Heart left ventricle (tissue), 16 donors: ENCODE measurements around the gene CFAP100. TPM values are rescaled to one million over a fixed set of nuclear protein-coding genes. Genes with fewer than 3 reads are reported as not detected.

Experiments
- ATAC-seq, 4 donors: fragments of 200-7000 bp; cut with Tn5 transposase; one replicate each; pipeline ENCODE4 v1.9.1; 2020 to 2022; ENCODE audit warnings: moderate library complexity in 4 of 4, mild to moderate bottlenecking in 3 of 4, moderate number of reproducible peaks in 1 of 4
- DNase-seq, 5 donors: peaks; one replicate each; pipeline ENCODE4 v3.0.0-alpha.2; 2020
- H3K27ac ChIP-seq, 12 donors: fragments of 200-600 bp; sonication (generic) in 4 of 12; one replicate each; pipeline versions ENCODE4 v1.5.0 to v1.8.0; 2016 to 2022; ENCODE audit warnings: mild to moderate bottlenecking in 2 of 12
- H3K27me3 ChIP-seq, 9 donors: fragments of 200-600 bp; sonication (generic) in 2 of 9; one replicate each; pipeline versions ENCODE4 v1.5.1 to v1.8.0; 2016 to 2022; ENCODE audit warnings: mild to moderate bottlenecking in 3 of 9
- H3K36me3 ChIP-seq, 9 donors: fragments of 200-600 bp; sonication (generic) in 2 of 9; one replicate each; pipeline versions ENCODE4 v1.5.0 to v1.8.0; 2018 to 2022; ENCODE audit warnings: mild to moderate bottlenecking in 2 of 9
- H3K4me1 ChIP-seq, 12 donors: fragments of 200-600 bp; sonication (generic) in 4 of 12; one replicate each; pipeline versions ENCODE4 v1.5.0 to v1.8.0; 2016 to 2022; ENCODE audit warnings: mild to moderate bottlenecking in 3 of 12
- H3K4me3 ChIP-seq, 12 donors: fragments of 200-600 bp; sonication (generic) in 4 of 12; one replicate each; pipeline versions ENCODE4 v1.5.0 to v1.8.0; 2017 to 2022; ENCODE audit warnings: mild to moderate bottlenecking in 9 of 12, moderate library complexity in 4 of 12
- H3K9me3 ChIP-seq, 12 donors: fragments of 200-600 bp; sonication (generic) in 4 of 12; one replicate each; pipeline versions ENCODE4 v1.5.0 to v1.8.0; 2016 to 2022; ENCODE audit warnings: mild to moderate bottlenecking in 1 of 12
- POLR2A ChIP-seq, 2 donors: fragments of 450-650 bp; IDR thresholded peaks; one replicate each; pipeline ENCODE4 v1.6.1; 2017; ENCODE audit warnings: antibody characterized with exemption in 2 of 2, mild to moderate bottlenecking in 2 of 2, moderate library complexity in 2 of 2
- WGBS, 4 donors: extraction: QIAGEN DNeasy Blood & Tissue Kit in 2 of 4; methylation state at CpG; one replicate each; pipeline versions ENCODE4 v1.1.5 to v1.1.7; 2013 to 2018; 5-methylcytosine and 5-hydroxymethylcytosine counted together
- intact Hi-C, 10 donors: fragments of 100-400 bp; cut with DNase I; formaldehyde crosslinking; loops; one replicate each; pipeline versions ENCODE4 v1.11.1 to v1.14.2; 2022
- polyA plus RNA-seq, 2 donors: library from polyadenylated mRNA; stranded (reverse); fragments of 200-250 nt; gene quantifications; one replicate each; pipeline ENCODE4 v1.2.3, GENCODE V29; 2013
- total RNA-seq, 9 donors: library from RNA; depleted of rRNA in 2 of 9; stranded (reverse); fragments of >200 nt in 2 of 9; fragmentation: NEBNext Ultra II Directional in 3 of 9; extraction: Animal tissue kit (Norgen Biotek cat#: 25700) in 3 of 9; gene quantifications; one replicate each; pipeline versions ENCODE4 v1.1.0 to v1.2.4, GENCODE V29; 2016 to 2023
- TF ChIP-seq, protein P1 (sequence below), 12 donors: fragments of 200-600 bp; sonication (generic) in 4 of 12; IDR thresholded peaks; one replicate each; pipeline versions ENCODE4 v1.5.0 to v1.8.0; 2018 to 2022; ENCODE audit warnings: antibody characterized with exemption in 12 of 12, mild to moderate bottlenecking in 5 of 12
- donor health status: ischemic (EF 13 %, LVEDD 7.1; RV severe dilation, severe dysfunction).
- donor health status: healthy with polysubstance abuse.
- donor health status: DM: no; HTN: yes; CAD: no.
- donor health status: DM: no; HTN: no; CAD: no.
- donor health status: ischemic (EF 25% LVEDD 6.9; RV normal size, moderate dysfunction).
- donor health status: ischemic (EF 25% LVEDD 5.7; RV mildly dilated, moderate dysfunction).
- donor health status: healthy.
- donor health status: DM: yes; HTN: yes; CAD: no.
- donor health status: ischemic (EF 35%, LVEDD 5.7; RV mildly dilated, moderate dysfunction).
- donor health status: nonischemic (EF 11% LVEDD 7.7; RV severe dilation, severe dysfunction).
- donor health status: DM: yes; HTN: yes; CAD: no.
- donor health status: PGD.
- donor health status: ischemic (EF 29% LVEDD 5.4; RV normal size, mild dysfunction).
- donor health status: nonischemic (EF 23%, LVEDD 6.1; RV moderate dilation, normal function).

CFAP100 gene
- total and polyA plus RNA-seq, 11 donors, result not detected

DNA sequence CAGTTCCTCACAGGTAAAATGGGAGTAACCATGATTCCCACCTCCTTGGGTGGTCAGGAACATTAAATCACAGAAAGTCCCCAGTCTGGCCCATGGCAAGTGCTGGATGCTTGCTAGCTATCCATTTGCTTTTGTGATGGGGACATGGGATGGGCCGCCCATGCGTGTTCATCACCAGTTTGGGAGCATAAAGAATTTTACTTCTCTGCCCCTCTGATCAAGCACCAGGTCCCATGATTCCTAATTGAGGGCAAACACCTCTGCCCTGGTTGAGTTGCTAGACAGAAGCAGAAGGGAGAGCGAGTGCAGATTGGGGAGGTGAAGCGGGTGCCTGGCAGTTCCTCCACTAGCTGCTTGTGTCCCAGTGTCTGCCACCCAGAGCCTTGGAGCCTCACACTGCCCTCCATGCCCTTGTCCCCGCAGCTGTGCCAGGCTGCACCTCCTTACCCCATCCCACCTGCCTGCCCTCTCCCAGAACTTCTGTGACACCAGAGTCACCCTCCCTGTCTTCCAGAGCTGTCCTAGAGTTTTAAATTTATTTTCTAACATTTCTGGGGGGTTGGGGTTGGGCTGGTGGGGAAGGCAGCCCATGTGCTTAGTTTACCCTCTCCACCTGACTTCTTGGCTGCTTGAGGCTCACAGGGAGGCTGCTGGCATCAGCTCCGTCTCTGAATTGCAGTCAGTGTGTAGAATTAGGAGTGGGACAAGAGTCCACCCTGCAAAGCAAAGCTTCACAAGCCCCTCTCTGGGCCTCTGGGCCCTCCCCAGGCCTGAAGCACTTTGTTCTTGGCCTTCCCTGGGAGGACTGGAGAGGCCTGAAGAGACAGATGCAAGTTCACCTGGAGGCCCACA, 18.4 kb downstream of the CFAP100 start:
- H3K9me3 ChIP-seq, result no peaks in the 10 kb centered on the region
- no peak overlapping the region for H3K4me3 ChIP-seq
- TF ChIP-seq, protein P1, sequence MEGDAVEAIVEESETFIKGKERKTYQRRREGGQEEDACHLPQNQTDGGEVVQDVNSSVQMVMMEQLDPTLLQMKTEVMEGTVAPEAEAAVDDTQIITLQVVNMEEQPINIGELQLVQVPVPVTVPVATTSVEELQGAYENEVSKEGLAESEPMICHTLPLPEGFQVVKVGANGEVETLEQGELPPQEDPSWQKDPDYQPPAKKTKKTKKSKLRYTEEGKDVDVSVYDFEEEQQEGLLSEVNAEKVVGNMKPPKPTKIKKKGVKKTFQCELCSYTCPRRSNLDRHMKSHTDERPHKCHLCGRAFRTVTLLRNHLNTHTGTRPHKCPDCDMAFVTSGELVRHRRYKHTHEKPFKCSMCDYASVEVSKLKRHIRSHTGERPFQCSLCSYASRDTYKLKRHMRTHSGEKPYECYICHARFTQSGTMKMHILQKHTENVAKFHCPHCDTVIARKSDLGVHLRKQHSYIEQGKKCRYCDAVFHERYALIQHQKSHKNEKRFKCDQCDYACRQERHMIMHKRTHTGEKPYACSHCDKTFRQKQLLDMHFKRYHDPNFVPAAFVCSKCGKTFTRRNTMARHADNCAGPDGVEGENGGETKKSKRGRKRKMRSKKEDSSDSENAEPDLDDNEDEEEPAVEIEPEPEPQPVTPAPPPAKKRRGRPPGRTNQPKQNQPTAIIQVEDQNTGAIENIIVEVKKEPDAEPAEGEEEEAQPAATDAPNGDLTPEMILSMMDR (IDR thresholded peaks at IDR 0.05), result no peak
- no peak for TF ChIP-seq POLR2A (IDR thresholded peaks at IDR 0.05)
- intact Hi-C loops, result no loop called here
- ATAC-seq (no peak), DNase-seq (no peak)
- no peaks in the 10 kb centered on the region for H3K36me3 ChIP-seq
- H3K27ac ChIP-seq, result no peak overlapping the region
- peaks cover 10 to 47% (median 25%) of the 10 kb centered on the region in 9 donors for H3K27me3 ChIP-seq
- 86 to 95% (median 92%) methylated on average over 6 of the region's 6 CpGs for WGBS, 4 donors
- peaks cover 0 to 6% (median 0%) of the 10 kb centered on the region in 12 donors for H3K4me1 ChIP-seq

DNA sequence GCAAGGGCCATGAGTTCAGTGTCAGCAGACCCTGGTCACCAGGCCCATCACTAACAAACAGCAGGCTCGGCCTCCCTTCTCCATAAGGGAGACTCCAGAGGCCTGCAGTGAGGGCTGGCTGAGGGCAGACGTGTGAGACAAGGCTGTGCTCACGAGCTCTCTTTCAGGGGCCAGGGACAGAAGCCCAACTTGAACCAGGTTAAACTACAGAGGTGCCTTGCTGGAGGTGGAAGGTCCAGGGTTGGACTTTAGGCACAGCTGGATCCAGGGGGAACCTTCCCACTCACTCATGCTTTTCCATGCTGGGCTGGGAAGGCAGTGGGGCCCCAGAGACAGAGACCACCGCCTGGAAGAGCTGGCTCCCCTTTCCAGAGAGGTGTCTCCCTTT, 19.0 kb downstream of the CFAP100 start:
- no peak for ATAC-seq
- Histone ChIP-seq H3K27ac (no peak overlapping the region), H3K36me3 (no peaks in the 10 kb centered on the region), H3K27me3 (peaks cover 10 to 53% (median 25%) of the 10 kb centered on the region in 9 donors), H3K4me1 (peaks cover 0 to 6% (median 0%) of the 10 kb centered on the region in 12 donors), H3K9me3 (no peaks in the 10 kb centered on the region), H3K4me3 (no peak overlapping the region)
- intact Hi-C loops, result no loop called here
- TF ChIP-seq POLR2A (IDR thresholded peaks at IDR 0.05), result no peak
- TF ChIP-seq, protein P1 (IDR thresholded peaks at IDR 0.05), result no peak
- WGBS, 4 donors, result 61 to 83% (median 74%) methylated on average over 2 to 4 of the region's 4 CpGs
- DNase-seq, result no peak

- ATAC-seq, result peak in 1 of 4 donors; percentile 8
- intact Hi-C loops, result no loop called here
- TF ChIP-seq, protein P1 (IDR thresholded peaks at IDR 0.05), result no peak
- no peak for TF ChIP-seq POLR2A (IDR thresholded peaks at IDR 0.05)
- H3K36me3 ChIP-seq, result no peaks in the 10 kb centered on the region
- no peak overlapping the region for H3K4me3 ChIP-seq
- no peak for DNase-seq
- peaks cover 10 to 58% (median 25%) of the 10 kb centered on the region in 9 donors for H3K27me3 ChIP-seq
- H3K27ac ChIP-seq, result no peak overlapping the region
- peaks cover 0 to 6% (median 0%) of the 10 kb centered on the region in 12 donors for H3K4me1 ChIP-seq
- 89 to 92% (median 90%) methylated on average over 11 of the region's 11 CpGs for WGBS, 4 donors
- no peaks in the 10 kb centered on the region for H3K9me3 ChIP-seq
Measured at GRCh38 chr3:126414406-126414805, 19.7 kb downstream of the CFAP100 start.

GRCh38 chr3:126414961-126415660, 20.4 kb downstream of the CFAP100 start:
- Histone ChIP-seq H3K4me3 (no peak overlapping the region), H3K27ac (no peak overlapping the region), H3K9me3 (no peaks in the 10 kb centered on the region), H3K27me3 (peaks cover 10 to 58% (median 25%) of the 10 kb centered on the region in 9 donors), H3K4me1 (peaks cover 0 to 6% (median 0%) of the 10 kb centered on the region in 12 donors), H3K36me3 (no peaks in the 10 kb centered on the region)
- intact Hi-C loops, result no loop called here
- DNase-seq (no peak), ATAC-seq (no peak)
- WGBS, 4 donors, result 75 to 85% (median 81%) methylated on average over 12 of the region's 12 CpGs
- TF ChIP-seq, protein P1 (IDR thresholded peaks at IDR 0.05), result no peak
- TF ChIP-seq POLR2A (IDR thresholded peaks at IDR 0.05), result no peak
